ENCODE measurements around the gene AOPEP.

The AOPEP gene

DNA sequence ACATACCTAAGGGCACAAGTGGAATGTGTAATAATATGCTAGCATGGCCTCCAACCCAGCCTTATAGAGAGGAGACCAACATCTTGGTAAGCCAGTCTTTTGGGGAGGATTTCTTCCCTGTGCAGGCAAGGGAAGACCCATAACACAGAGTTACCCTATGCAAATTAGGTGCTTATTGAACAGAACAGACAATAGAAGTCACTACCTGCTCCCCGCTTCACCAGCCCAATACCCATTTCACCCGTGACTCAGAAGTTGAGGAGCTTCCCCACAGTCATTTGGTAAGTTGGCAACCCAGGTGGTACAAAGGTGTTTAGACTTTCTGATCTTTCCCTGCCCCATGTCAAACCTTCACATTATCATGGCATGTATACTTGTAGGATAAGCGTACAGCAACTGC, 44.6 kb downstream of the AOPEP start:
- no peak for TF ChIP-seq CTCF (IDR thresholded peaks at IDR 0.05; ENCODE audit: low read depth, low read length)
- no peak overlapping the region for H3K4me3 ChIP-seq (ENCODE audit: low read depth, low read length)

DNA sequence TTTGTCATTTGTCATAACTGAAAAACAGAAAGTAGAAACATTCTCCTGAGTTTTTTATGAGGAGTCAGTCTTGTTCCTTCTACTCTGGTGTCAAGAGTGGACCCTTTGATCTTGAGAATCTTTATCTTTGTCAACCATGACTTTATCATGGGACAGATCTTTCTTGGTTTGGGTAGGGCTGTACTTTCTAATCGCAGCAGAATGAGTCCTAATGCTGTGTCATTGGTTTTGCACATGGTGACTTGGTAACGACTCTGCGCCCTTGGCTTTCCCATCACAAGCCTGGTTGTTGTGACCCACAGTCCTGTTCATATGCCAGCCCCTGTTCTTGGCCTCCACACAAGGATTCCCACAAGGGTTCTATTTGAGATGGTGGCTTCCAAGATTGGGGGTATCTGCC, 45.6 kb downstream of the AOPEP start:
- TF ChIP-seq CTCF (IDR thresholded peaks at IDR 0.05; ENCODE audit: low read depth, low read length) = no peak
- H3K4me3 ChIP-seq (ENCODE audit: low read depth, low read length) = no peak overlapping the region

DNA sequence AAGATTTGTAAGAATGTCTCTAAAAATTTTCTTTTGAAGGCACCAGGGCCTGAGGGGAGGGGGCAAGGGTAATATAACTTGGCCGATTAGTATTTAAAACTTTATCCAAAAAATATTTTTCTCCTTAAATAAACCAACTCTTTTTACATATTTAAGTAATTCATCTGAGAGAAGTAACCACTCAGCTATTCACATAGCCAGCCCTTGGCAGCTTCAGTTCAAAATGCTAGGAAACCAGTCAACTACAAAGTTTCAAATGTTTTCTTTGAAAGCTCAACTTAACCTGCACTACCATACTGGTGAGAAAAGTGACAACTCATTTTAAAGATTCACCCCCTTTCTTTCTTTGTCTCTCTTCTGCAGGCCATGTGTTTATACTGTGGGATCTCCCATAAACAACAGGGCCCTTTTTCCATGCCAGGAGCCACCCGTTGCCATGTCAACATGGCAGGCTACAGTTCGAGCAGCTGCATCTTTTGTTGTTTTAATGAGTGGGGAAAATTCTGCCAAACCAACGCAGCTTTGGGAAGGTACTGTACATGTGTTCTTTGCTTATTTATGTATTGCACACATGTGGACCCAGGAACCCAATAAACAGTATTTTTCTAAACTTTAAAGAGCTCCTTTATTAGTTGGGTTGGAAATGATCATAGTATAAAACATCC, 46.3 kb downstream of the AOPEP start:
- no peak overlapping the region for H3K4me3 ChIP-seq (ENCODE audit: low read depth, low read length)
- no peak for TF ChIP-seq CTCF (IDR thresholded peaks at IDR 0.05; ENCODE audit: low read depth, low read length)

- no peak for TF ChIP-seq CTCF (IDR thresholded peaks at IDR 0.05; ENCODE audit: low read depth, low read length)
- H3K4me3 ChIP-seq (ENCODE audit: low read depth, low read length) = no peak overlapping the region
Observed at GRCh38 chr9:94773655-94774054, 47.2 kb downstream of the AOPEP start.

GRCh38 chr9:94778013-94778412, 51.5 kb downstream of the AOPEP start:
- H3K4me3 ChIP-seq (ENCODE audit: low read depth, low read length) = no peak overlapping the region
- no peak for TF ChIP-seq CTCF (IDR thresholded peaks at IDR 0.05; ENCODE audit: low read depth, low read length)

GRCh38 chr9:94779031-94779430, 52.5 kb downstream of the AOPEP start:
- no peak for TF ChIP-seq CTCF (IDR thresholded peaks at IDR 0.05; ENCODE audit: low read depth, low read length)
- H3K4me3 ChIP-seq (ENCODE audit: low read depth, low read length) = no peak overlapping the region

DNA sequence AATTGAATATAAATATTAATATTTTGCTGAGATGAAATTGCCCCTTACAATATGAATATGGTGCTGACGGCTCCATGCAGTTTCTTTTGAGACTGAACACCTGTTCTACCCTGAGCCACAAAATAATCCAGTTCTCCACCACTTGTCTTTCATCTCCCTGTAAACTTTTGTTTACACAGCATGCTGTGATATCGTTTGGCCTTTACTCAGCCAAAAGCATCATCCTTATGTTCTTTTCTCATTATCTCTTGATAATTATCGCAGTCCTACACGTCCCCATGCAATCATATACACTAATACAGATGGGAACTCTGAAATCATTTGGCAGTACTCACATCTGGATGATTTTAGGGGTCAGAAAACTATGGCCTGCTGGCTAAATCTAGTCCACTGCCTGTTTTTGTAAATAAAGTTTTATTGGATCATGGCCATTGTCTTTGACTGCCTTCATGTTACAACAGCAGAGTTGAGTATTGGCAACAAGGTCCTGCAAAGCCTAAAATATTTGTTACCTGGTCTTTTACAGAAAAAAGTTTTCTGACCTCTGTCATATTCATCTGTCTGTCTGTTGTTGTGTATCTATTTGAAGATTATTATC, 53.3 kb downstream of the AOPEP start:
- no peak overlapping the region for H3K4me3 ChIP-seq (ENCODE audit: low read depth, low read length)
- no peak for TF ChIP-seq CTCF (IDR thresholded peaks at IDR 0.05; ENCODE audit: low read depth, low read length)

Measured in WI38 (cell line).